H1 (cell line): ENCODE measurements around the gene KLB. TPM values are rescaled to one million over a fixed set of nuclear protein-coding genes. Genes with fewer than 3 reads are reported as not detected.

Experiments used
- CTCF ChIA-PET: fragments of 300-600 bp; sonication (Branson Sonifier 250); formaldehyde crosslinking; loops from one replicate; lab custom pipeline; 2021; ENCODE audit not compliant: partially characterized antibody; lab: Charles Lee
- POLR2A ChIA-PET: fragments of 300-600 bp; sonication (Branson Sonifier 250); formaldehyde crosslinking; loops from one replicate; lab custom pipeline; 2021; ENCODE audit warnings: inconsistent platforms; ENCODE audit not compliant: partially characterized antibody; lab: Charles Lee
- DNase-seq, 2 experiments: peaks; one replicate each; pipeline versions ENCODE4 v3.0.0 to v3.0.0-alpha.2; 2010 to 2022; ENCODE audit warnings: low spot score in 2 of 2, low read depth in 1 of 2, mixed read lengths in 1 of 2
- FAIRE-seq: peaks from 2 replicates; lab custom pipeline; 2011; peaks lifted over from hg19 to GRCh38; lab: Jason Lieb, UNC
- H2AFZ ChIP-seq: 2 replicates; pipeline ENCODE4 v1.8.1; 2012; ENCODE audit warnings: low read length, inconsistent platforms
- H2AK5ac ChIP-seq: 2 replicates; pipeline ENCODE4 v1.6.1; 2013; ENCODE audit warnings: low read depth, low read length
- H2BK120ac ChIP-seq: replicated peaks from 2 replicates; pipeline ENCODE3; 2013; ENCODE audit warnings: low read depth, low read length, inconsistent platforms
- H2BK12ac ChIP-seq: 2 replicates; pipeline ENCODE4 v1.6.1; 2013; ENCODE audit warnings: low read depth, low read length
- H2BK15ac ChIP-seq: 2 replicates; pipeline ENCODE4 v1.6.1; 2013; ENCODE audit warnings: low read length
- H2BK20ac ChIP-seq: 2 replicates; pipeline ENCODE4 v1.6.1; 2013; ENCODE audit warnings: low read length
- H2BK5ac ChIP-seq: 2 replicates; pipeline ENCODE4 v1.6.1; 2013; ENCODE audit warnings: low read depth, low read length
- H3K14ac ChIP-seq: 2 replicates; pipeline ENCODE4 v1.6.1; 2013; ENCODE audit warnings: inconsistent platforms; ENCODE audit not compliant: insufficient read length
- H3K18ac ChIP-seq: 2 replicates; pipeline ENCODE4 v1.6.1; 2013; ENCODE audit warnings: low read length; ENCODE audit errors: extremely low read depth
- H3K23ac ChIP-seq: 2 replicates; pipeline ENCODE4 v1.6.1; 2013; ENCODE audit warnings: inconsistent platforms; ENCODE audit not compliant: insufficient read length
- H3K23me2 ChIP-seq: 2 replicates; pipeline ENCODE4 v1.6.1; 2013; ENCODE audit warnings: low read depth, low read length
- H3K27ac ChIP-seq: 2 replicates; pipeline ENCODE4 v1.6.1; 2011; ENCODE audit warnings: low read depth, low read length, inconsistent platforms
- H3K27me3 ChIP-seq, 4 experiments: replicated peaks in 1 of 4; 1 replicate in 1 of 4; 2 replicates in 3 of 4; pipeline versions ENCODE4 v1.6.1 to v1.8.1; 2011 to 2013; ENCODE audit warnings: low read length in 3 of 4, mild to moderate bottlenecking in 3 of 4, inconsistent platforms in 2 of 4, mixed read lengths in 2 of 4, moderate library complexity in 1 of 4; ENCODE audit not compliant: control insufficient read depth in 3 of 4, insufficient read depth in 3 of 4; ENCODE audit errors: extremely low read depth in 1 of 4
- H3K36me3 ChIP-seq, 4 experiments: 2 replicates each; pipeline versions ENCODE4 v1.6.1 to v1.8.1; 2011 to 2013; ENCODE audit warnings: mild to moderate bottlenecking in 4 of 4, low read length in 3 of 4, moderate library complexity in 2 of 4, control low read depth in 1 of 4, inconsistent platforms in 1 of 4; ENCODE audit not compliant: insufficient read depth in 4 of 4, control insufficient read depth in 2 of 4
- H3K4ac ChIP-seq: replicated peaks from 2 replicates; pipeline ENCODE3; 2013; ENCODE audit warnings: low read length, low read depth, mixed read lengths, inconsistent platforms; ENCODE audit not compliant: insufficient read length
- H3K4me1 ChIP-seq, 4 experiments: replicated peaks in 1 of 4; 1 replicate in 1 of 4; 2 replicates in 3 of 4; pipeline versions ENCODE4 v1.6.1 to v1.8.1; 2011 to 2013; ENCODE audit warnings: low read length in 3 of 4, inconsistent platforms in 2 of 4, mixed read lengths in 1 of 4; ENCODE audit not compliant: insufficient read depth in 4 of 4, control insufficient read depth in 3 of 4
- H3K4me2 ChIP-seq, 2 experiments: 2 replicates each; pipeline versions ENCODE4 v1.6.1 to v1.8.1; 2011 to 2013; ENCODE audit warnings: low read depth in 2 of 2, low read length in 2 of 2, control low read depth in 1 of 2, inconsistent platforms in 1 of 2, mild to moderate bottlenecking in 1 of 2; ENCODE audit not compliant: insufficient read depth in 1 of 2
- H3K4me3 ChIP-seq, 4 experiments: fragments of 200-600, 300-600 bp in 1 of 4; sonication (generic), shearing (Covaris generic), sonication (Bioruptor Twin) in 1 of 4; 2 replicates each; pipeline versions ENCODE4 v1.5.1 to v1.8.1; 2011 to 2016; ENCODE audit warnings: low read length in 4 of 4, low read depth in 3 of 4, control low read depth in 2 of 4, inconsistent platforms in 2 of 4, mild to moderate bottlenecking in 2 of 4, mixed read lengths in 1 of 4, moderate library complexity in 1 of 4; ENCODE audit not compliant: insufficient read depth in 2 of 4; ENCODE audit errors: extremely low read depth in 1 of 4
- H3K56ac ChIP-seq: replicated peaks from 2 replicates; pipeline ENCODE3; 2013; ENCODE audit warnings: low read depth, mild to moderate bottlenecking, mixed read lengths, low read length, inconsistent platforms; ENCODE audit not compliant: insufficient read length
- H3K79me1 ChIP-seq: 2 replicates; pipeline ENCODE4 v1.6.1; 2013; ENCODE audit warnings: low read depth, low read length, control low read depth
- H3K79me2 ChIP-seq, 2 experiments: 2 replicates each; pipeline versions ENCODE4 v1.6.1 to v1.8.1; 2012 to 2013; ENCODE audit warnings: low read length in 2 of 2, mild to moderate bottlenecking in 2 of 2, inconsistent platforms in 1 of 2; ENCODE audit not compliant: insufficient read depth in 2 of 2, control insufficient read depth in 1 of 2
- H3K9ac ChIP-seq, 4 experiments: replicated peaks in 1 of 4; 1 replicate in 1 of 4; 2 replicates in 3 of 4; pipeline versions ENCODE4 v1.6.1 to v1.8.1; 2011 to 2013; ENCODE audit warnings: low read depth in 3 of 4, low read length in 3 of 4, control low read depth in 2 of 4, mild to moderate bottlenecking in 2 of 4, moderate library complexity in 2 of 4, inconsistent platforms in 1 of 4; ENCODE audit errors: extremely low read depth in 1 of 4
- H3K9me3 ChIP-seq, 2 experiments: 2 replicates each; pipeline versions ENCODE4 v1.6.1 to v1.8.1; 2012 to 2013; ENCODE audit warnings: mild to moderate bottlenecking in 2 of 2, moderate library complexity in 2 of 2, control low read depth in 1 of 2, inconsistent platforms in 1 of 2, low read depth in 1 of 2, low read length in 1 of 2, mixed read lengths in 1 of 2; ENCODE audit not compliant: insufficient read depth in 2 of 2
- H4K20me1 ChIP-seq, 2 experiments: replicated peaks in 1 of 2; 2 replicates each; pipeline versions ENCODE3 to v1.8.1; 2011 to 2013; ENCODE audit warnings: inconsistent platforms in 2 of 2, low read length in 2 of 2, mild to moderate bottlenecking in 1 of 2; ENCODE audit not compliant: insufficient read depth in 2 of 2, control insufficient read depth in 1 of 2
- H4K5ac ChIP-seq: 2 replicates; pipeline ENCODE4 v1.6.1; 2013; ENCODE audit warnings: low read length, low read depth, mixed read lengths, inconsistent platforms; ENCODE audit not compliant: insufficient read length
- H4K8ac ChIP-seq: 2 replicates; pipeline ENCODE4 v1.8.0; 2013; ENCODE audit warnings: mild to moderate bottlenecking, moderate library complexity, low read length, inconsistent platforms; ENCODE audit not compliant: insufficient read depth; ENCODE audit errors: extremely low read depth
- H4K91ac ChIP-seq: replicated peaks from 2 replicates; pipeline ENCODE3; 2013; ENCODE audit warnings: low read length, mixed read lengths, inconsistent platforms; ENCODE audit not compliant: insufficient read length
- BACH1 ChIP-seq: IDR thresholded peaks from 2 replicates; pipeline ENCODE4 v1.6.1; 2012; ENCODE audit warnings: low read length, improper control_type of control experiment
- BCL11A ChIP-seq, 2 experiments: IDR thresholded peaks; one replicate each; pipeline ENCODE4 v1.6.1; 2011; ENCODE audit warnings: low read depth in 2 of 2, low read length in 2 of 2, mild to moderate bottlenecking in 2 of 2
- CREB1 ChIP-seq: IDR thresholded peaks from 2 replicates; pipeline ENCODE4 v1.6.1; 2012; ENCODE audit warnings: inconsistent platforms
- CTCF ChIP-seq, 3 experiments: IDR thresholded peaks; 1 replicate in 2 of 3; 2 replicates in 1 of 3; pipeline versions ENCODE4 v1.5.1 to v1.6.1; 2011; ENCODE audit warnings: low read length in 3 of 3, mild to moderate bottlenecking in 3 of 3, inconsistent platforms in 2 of 3, low read depth in 1 of 3, moderate library complexity in 1 of 3; ENCODE audit not compliant: insufficient read depth in 1 of 3; ENCODE audit errors: control extremely low read depth in 1 of 3
- FOSL1 ChIP-seq: IDR thresholded peaks from 2 replicates; pipeline ENCODE4 v1.6.1; 2011; ENCODE audit warnings: mild to moderate bottlenecking, low read depth, low read length, moderate library complexity; ENCODE audit not compliant: insufficient read depth
- GTF2F1 ChIP-seq: IDR thresholded peaks from 2 replicates; pipeline ENCODE4 v1.6.1; 2012; ENCODE audit warnings: low read depth, low read length, improper control_type of control experiment, borderline replicate concordance
- RAD21 ChIP-seq, 2 experiments: IDR thresholded peaks in 1 of 2; conservative IDR thresholded peaks in 1 of 2; 2 replicates each; pipeline ENCODE4 v1.6.1; 2011; ENCODE audit warnings: low read depth in 2 of 2, low read length in 2 of 2, improper control_type of control experiment in 1 of 2, inconsistent platforms in 1 of 2, mild to moderate bottlenecking in 1 of 2, moderate library complexity in 1 of 2
- SP4 ChIP-seq: IDR thresholded peaks from 2 replicates; pipeline ENCODE4 v1.6.1; 2012; ENCODE audit warnings: low read length, inconsistent platforms
- SRF ChIP-seq: IDR thresholded peaks from 2 replicates; pipeline ENCODE4 v1.6.1; 2011; ENCODE audit warnings: mild to moderate bottlenecking, low read depth, low read length, moderate library complexity
- WGBS, 2 experiments: shearing (Covaris generic) in 1 of 2; methylation state at CpG; one replicate each; pipeline versions ENCODE4 v1.1.6 to v1.1.7; 2013 to 2015; ENCODE audit warnings: low lambda C conversion rate in 2 of 2, mixed read lengths in 2 of 2, inconsistent platforms in 1 of 2, low coverage in 1 of 2, missing lambda C conversion rate in 1 of 2; ENCODE audit not compliant: insufficient replicate concordance in 2 of 2, insufficient coverage in 1 of 2, insufficient read length in 1 of 2; ENCODE audit errors: extremely low coverage in 1 of 2, missing lambda C conversion rate in 1 of 2; 5-methylcytosine and 5-hydroxymethylcytosine counted together
- polyA plus RNA-seq, 7 experiments: library from polyadenylated mRNA; depleted of rRNA in 3 of 7; stranded (reverse) in 5 of 7; unstranded in 2 of 7; fragments of >200 nt in 5 of 7; fragments of 200-250 nt in 2 of 7; gene quantifications; 1 replicate in 5 of 7; 2 replicates in 1 of 7; 4 replicates in 1 of 7; pipeline versions ENCODE4 v1.2.1 to v1.2.3, GENCODE V29; 2011 to 2013; ENCODE audit warnings: missing spikeins in 2 of 7, mixed read lengths in 2 of 7
- total RNA-seq: library from RNA; stranded (reverse); fragmentation: NEBNext Ultra II Directional; extraction: Animal tissue kit (Norgen Biotek cat#: 25700); gene quantifications from 2 replicates; pipeline ENCODE4 v1.2.1, GENCODE V29; 2021

KLB gene
- total and polyA plus RNA-seq, 2 of the 8 experiments (the other 6 are each of a cell fraction or from before 2014, with no cell fraction given), result 0.03 TPM; not detected in 1

- no peak overlapping the region for H2BK5ac ChIP-seq
- no peak overlapping the region for H3K9ac ChIP-seq
- no peak overlapping the region for H3K23ac ChIP-seq
- peaks cover 0 to 1% of the 10 kb centered on the region in 2 experiments for H4K20me1 ChIP-seq
- H3K27ac ChIP-seq, result no peak overlapping the region
- H3K4me2 ChIP-seq, result no peak overlapping the region
- no peak overlapping the region for H4K91ac ChIP-seq
- ChIA-PET POLR2A (interaction anchor here (1.0 to 2.3 kb wide), 5 partner anchors 11 to 88 kb away, joined by 3 to 9 read pairs (median 8); no protein-coding TSS in a partner anchor), CTCF (interaction anchor here (0.6 to 2.5 kb wide), 16 partner anchors 8 to 677 kb away, joined by 3 to 14 read pairs (median 4); partner anchors contain the start of gene KLB)
- H3K14ac ChIP-seq, result no peak overlapping the region
- DNase-seq (no peak), FAIRE-seq (peak; percentile 66)
- H3K4ac ChIP-seq, result no peak overlapping the region
- H3K36me3 ChIP-seq, result no peaks in the 10 kb centered on the region
- H3K23me2 ChIP-seq, result no peaks in the 10 kb centered on the region
- no peak overlapping the region for H2AK5ac ChIP-seq
- peak overlapping the region; percentile 75 for H2AFZ ChIP-seq
- no peak overlapping the region for H4K5ac ChIP-seq
- H2BK20ac ChIP-seq, result no peak overlapping the region
- H3K79me2 ChIP-seq, result no peaks in the 10 kb centered on the region
- no peak overlapping the region for H4K8ac ChIP-seq
- WGBS, 2 experiments, result 75% methylated on average over 7 of the region's 7 CpGs; no CpG with 5 or more reads in 1 of the 2 experiments
- H2BK120ac ChIP-seq, result no peak overlapping the region
- no peaks in the 10 kb centered on the region for H3K27me3 ChIP-seq
- no peak overlapping the region for H2BK12ac ChIP-seq
- no peak overlapping the region for H2BK15ac ChIP-seq
- no peak overlapping the region for H3K4me3 ChIP-seq
- H3K79me1 ChIP-seq, result no peaks in the 10 kb centered on the region
- no peak overlapping the region for H3K18ac ChIP-seq
- no peak overlapping the region for H3K56ac ChIP-seq
- no peaks in the 10 kb centered on the region for H3K9me3 ChIP-seq
- H3K4me1 ChIP-seq, result no peaks in the 10 kb centered on the region
- TF ChIP-seq CTCF (IDR thresholded peaks at IDR 0.05; ENCODE audit: control extremely low read depth in 1 of 3, insufficient read depth in 1 of 3, low read depth in 1 of 3, low read length in 3 of 3) (peak in 2 of 3 experiments; percentile 52 to 64; a peak in 3 of 4 replicates), SRF (no peak), RAD21 (IDR thresholded peaks at IDR 0.05 in 1 of 2, conservative IDR thresholded peaks at IDR 0.05 in 1 of 2; ENCODE audit: low read depth in 2 of 2, low read length in 2 of 2) (peak; percentile 66 to 78), BACH1 (no peak), CREB1 (no peak), FOSL1 (no peak), BCL11A (IDR thresholded peaks at IDR 0.05; ENCODE audit: low read depth in 2 of 2, low read length in 2 of 2) (no peak), GTF2F1 (no peak), SP4 (no peak)
Observed at GRCh38 chr4:39435659-39436563, 29.2 kb downstream of the KLB start.
